Left hindlimb (tissue), 1 donor: ENCODE data around the gene CX3CL1.
"Not testable (repeated sequence)": the region's sequence is repeated elsewhere in the genome, so short reads cannot be mapped to it uniquely, and the experiment has no call there.

Experiments used
- DNase-seq: peaks from one replicate; pipeline ENCODE4 v3.0.0-alpha.2; 2018

The CX3CL1 gene

GRCh38 chr16:57358086-57358420, 14.2 kb upstream of the CX3CL1 start:
- DNase-seq: no peak

GRCh38 chr16:57358527-57359095, 13.7 kb upstream of the CX3CL1 start, which contains the start of gene CCL22:
Gene CCL22 (plus strand): TSS chr16:57358783. CDS start chr16:57358817, 34 bp downstream.
- no peak for DNase-seq

- no peak for DNase-seq
These were observed 11.9 kb upstream of the CX3CL1 start for GRCh38 chr16:57360321-57360935.

GRCh38 chr16:57361404-57361803, 10.9 kb upstream of the CX3CL1 start:
- DNase-seq: no peak

- no peak for DNase-seq
These were observed 8.1 kb upstream of the CX3CL1 start for GRCh38 chr16:57364143-57364542.

- DNase-seq: no peak
These were observed 5.7 kb upstream of the CX3CL1 start for GRCh38 chr16:57366544-57367040.

- no peak for DNase-seq
These were observed 5.1 kb upstream of the CX3CL1 start for GRCh38 chr16:57367116-57367752.

GRCh38 chr16:57371494-57372371, 557 bp upstream of the CX3CL1 start:
- DNase-seq: no peak

- no peak for DNase-seq
These were observed 1.0 kb downstream of the CX3CL1 start for GRCh38 chr16:57373117-57373947.

GRCh38 chr16:57374067-57374534, 1.8 kb downstream of the CX3CL1 start:
- DNase-seq: no peak

GRCh38 chr16:57374925-57375465, 2.7 kb downstream of the CX3CL1 start:
- not testable (repeated sequence) for DNase-seq

- DNase-seq: no peak
These were observed 4.1 kb downstream of the CX3CL1 start for GRCh38 chr16:57376313-57376818.

GRCh38 chr16:57377080-57377841, 5.0 kb downstream of the CX3CL1 start:
- DNase-seq: no peak

GRCh38 chr16:57379579-57379978, 7.3 kb downstream of the CX3CL1 start:
- no peak for DNase-seq

GRCh38 chr16:57380671-57381462, 8.6 kb downstream of the CX3CL1 start:
- DNase-seq: no peak

GRCh38 chr16:57381791-57382534, 9.7 kb downstream of the CX3CL1 start:
- no peak for DNase-seq

- no peak for DNase-seq
These were observed 10.4 kb downstream of the CX3CL1 start for GRCh38 chr16:57382535-57383275.
